Daoy (cell line): Measurements from ENCODE around the gene OPA3. TPM values are rescaled to one million over a fixed set of nuclear protein-coding genes. Genes with fewer than 3 reads are reported as not detected.
"Not testable (repeated sequence)": the region's sequence is repeated elsewhere in the genome, so short reads cannot be mapped to it uniquely, and the experiment has no call there.

Source experiments
- DNase-seq: peaks from one replicate; pipeline ENCODE4 v3.0.0-alpha.2; 2015; ENCODE audit warnings: low read depth
- total RNA-seq: library from RNA; depleted of rRNA; stranded (reverse); fragments of >200 nt; shearing (Covaris generic); gene quantifications from 2 replicates; pipeline ENCODE4 v1.2.3, GENCODE V29; 2014

Gene OPA3
- total RNA-seq, 1 experiment from 2014 or later: 7.4 TPM

- DNase-seq: no peak
These were observed 62.3 kb downstream of the OPA3 start for GRCh38 chr19:45522010-45522941.

DNA sequence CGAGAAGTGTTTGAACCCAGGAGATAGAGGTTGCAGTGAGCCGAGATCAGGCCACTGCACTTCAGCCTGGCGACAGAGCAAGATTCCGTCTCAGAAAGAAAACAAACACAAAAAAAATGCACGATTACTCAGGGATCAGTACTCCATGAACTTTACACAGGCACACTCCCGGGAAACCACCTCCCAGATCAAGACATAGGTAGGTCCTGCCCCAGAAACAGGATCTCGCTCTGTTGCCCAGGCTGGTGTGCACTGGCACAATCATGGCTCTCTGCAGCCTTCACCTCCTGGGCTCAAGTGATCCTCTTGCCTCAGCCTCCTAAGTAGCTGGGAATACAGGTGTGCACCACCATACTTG, 66.2 kb downstream of the OPA3 start:
- DNase-seq: no peak

GRCh38 chr19:45517641-45518468, 66.7 kb downstream of the OPA3 start:
- DNase-seq: no peak

GRCh38 chr19:45517238-45517637, 67.4 kb downstream of the OPA3 start:
- no peak for DNase-seq

GRCh38 chr19:45515807-45516401, 68.7 kb downstream of the OPA3 start:
- no peak for DNase-seq

- peak; percentile 41 for DNase-seq
These were observed 69.4 kb downstream of the OPA3 start for GRCh38 chr19:45515081-45515624.

DNA sequence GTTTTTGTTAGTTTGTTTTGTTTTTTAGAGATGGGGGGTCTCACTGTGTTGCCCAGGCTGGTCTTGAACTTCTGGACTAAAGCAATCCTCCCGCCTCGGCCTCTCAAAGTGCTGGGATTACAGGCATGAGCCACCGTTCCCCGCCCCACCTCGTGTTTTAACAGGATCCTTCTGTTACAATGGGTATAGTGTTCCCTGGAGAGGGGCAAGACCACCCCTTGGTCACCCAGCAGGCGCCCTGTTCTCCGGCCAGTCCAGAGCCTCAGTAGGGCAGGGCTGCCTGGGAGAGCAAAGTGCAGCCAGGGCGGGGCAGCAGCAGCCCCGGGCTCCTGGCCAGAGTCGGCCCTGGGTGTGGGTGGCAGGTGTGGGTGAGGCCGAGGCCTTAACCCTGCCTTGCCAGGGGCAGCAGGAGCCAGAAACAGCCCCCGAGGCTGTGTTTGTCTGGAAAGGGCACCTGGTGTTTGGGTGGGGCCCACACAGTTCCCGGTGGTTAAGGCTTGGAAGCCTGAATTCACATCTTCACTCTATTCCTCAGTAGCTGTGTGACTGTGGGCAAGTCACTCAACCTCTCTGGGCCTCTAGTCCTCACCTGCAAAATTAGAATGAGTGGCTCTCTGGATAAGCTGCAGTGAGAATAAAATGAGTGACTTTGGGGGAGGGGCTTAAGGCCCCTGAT, 70.1 kb downstream of the OPA3 start:
- DNase-seq: no peak

DNA sequence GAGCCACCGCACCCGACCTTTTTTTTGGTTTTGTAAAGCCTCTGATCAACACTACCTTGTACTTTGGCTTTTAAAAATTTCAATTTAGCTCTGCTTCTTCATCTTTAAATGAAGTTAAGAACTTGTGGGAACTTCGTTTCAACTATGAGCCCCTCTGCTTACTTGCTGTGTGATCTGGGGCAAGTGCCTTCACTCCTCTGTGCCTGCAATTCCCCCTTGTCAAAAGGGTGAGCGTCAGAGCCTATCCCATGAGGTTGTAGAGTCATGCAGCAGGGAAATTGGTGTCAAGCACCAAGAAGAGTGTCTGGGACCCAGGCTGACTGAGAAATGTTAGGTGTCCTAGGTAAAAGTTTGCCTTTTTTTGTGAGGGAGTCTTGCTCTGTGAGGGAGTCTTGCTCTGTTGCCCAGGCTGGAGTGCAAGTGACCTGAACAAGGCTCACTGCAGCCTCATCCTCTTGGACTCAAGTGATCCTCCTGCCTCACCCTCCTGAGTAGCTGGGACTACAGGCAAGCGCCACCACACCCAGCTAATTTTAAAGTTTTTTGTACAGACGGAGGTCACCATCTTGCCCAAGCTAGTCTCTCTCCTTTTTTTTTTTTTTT, 71.6 kb downstream of the OPA3 start:
- DNase-seq: no peak

DNA sequence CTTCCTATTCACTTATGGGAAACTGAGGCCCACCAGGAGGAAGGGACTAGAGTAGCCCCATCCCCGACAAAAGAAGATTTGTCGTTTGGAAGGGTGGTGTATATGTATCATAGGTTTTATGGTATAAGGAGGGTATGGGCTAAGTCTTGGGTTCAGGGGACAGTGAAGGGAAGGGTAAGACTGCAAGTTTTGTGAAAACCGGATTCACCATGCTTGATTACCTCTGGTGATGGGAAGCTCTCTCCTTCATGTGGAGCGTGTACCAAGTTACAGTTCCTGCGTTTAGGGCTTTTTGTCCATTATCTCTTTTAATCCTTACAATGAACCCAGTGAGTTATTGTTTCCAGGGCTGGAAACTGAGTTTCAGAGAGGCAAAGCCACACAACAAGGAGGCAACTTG, 73.5 kb downstream of the OPA3 start:
- no peak for DNase-seq

DNA sequence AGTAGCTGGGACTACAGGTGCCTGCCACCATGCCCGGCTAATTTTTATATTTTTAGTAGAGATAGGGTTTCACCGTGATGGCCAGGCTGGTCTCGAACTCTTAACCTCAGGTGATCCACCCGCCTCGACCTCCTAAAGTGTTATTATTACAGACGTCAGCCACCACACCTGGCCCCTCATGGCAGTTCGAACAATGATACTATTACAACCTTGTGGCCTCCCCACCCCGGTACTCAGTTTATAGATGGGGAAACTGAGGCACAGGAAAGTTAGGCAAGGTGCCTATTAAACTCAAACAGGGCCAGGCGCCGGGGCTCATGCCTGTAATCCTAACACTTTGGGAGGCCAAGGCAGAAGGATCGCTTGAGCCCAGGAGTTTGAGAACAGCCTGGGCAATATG, 74.2 kb downstream of the OPA3 start:
- not testable (repeated sequence) for DNase-seq

DNA sequence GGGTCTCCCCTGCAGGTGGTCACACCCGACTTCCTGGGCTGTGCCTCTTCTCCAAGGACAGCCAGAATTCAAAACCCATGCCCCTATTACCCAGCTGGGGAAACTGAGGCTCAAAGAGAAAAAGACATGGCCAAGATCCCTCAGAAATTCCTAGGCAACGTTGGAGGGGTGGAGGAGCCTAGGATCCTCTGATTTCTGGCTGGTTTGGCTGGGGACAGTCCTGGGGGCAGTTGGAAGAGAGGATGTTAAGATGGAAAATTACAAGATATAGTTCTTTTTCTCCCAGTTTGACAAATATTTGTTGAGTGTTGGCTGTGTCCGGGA, 74.9 kb downstream of the OPA3 start:
- no peak for DNase-seq

DNA sequence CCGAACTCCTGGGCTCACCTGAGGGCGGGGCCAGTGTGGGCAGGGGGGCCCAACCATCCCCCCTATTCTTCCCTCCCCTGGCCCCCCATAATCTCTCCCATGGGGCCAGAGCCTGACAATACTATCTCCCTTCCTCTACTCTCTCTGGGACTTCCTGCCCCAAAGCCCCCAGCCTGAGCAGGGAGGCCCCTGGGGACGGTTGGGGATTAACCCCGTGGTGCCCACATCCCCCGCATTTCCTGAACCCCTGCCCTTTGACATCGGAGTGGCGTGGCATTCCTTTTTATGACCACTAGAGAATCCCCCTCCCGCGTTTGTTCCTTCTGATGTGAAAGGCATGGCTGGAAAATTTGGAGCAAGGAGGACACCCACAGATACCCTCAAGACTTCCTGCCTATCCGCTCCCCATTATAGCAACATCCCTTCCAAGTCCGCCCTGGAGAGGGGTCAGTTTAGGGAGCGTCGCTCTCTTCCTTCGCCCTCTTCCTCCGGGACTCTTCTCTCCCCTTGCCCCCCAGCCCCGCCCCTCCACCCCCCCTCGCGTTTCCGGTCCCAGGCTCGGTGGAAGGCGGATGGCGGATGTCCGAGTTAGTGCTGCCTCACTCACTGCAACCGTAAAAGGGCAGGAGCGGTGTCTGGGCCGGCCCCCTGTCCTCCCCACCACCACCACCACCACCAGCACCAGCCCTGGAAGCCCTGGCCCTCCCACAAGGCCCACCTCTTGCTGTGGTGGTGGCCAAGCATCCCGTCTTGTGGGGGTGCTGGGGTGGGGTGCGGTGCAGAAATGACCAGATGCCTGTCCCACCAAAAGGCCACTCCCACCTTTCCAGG, 75.5 kb downstream of the OPA3 start:
- DNase-seq: peak; percentile 91

GRCh38 chr19:45508417-45508860, 76.2 kb downstream of the OPA3 start:
- peak; percentile 78 for DNase-seq

- peak; percentile 35 for DNase-seq
These were observed 76.7 kb downstream of the OPA3 start for GRCh38 chr19:45507872-45508416.

DNA sequence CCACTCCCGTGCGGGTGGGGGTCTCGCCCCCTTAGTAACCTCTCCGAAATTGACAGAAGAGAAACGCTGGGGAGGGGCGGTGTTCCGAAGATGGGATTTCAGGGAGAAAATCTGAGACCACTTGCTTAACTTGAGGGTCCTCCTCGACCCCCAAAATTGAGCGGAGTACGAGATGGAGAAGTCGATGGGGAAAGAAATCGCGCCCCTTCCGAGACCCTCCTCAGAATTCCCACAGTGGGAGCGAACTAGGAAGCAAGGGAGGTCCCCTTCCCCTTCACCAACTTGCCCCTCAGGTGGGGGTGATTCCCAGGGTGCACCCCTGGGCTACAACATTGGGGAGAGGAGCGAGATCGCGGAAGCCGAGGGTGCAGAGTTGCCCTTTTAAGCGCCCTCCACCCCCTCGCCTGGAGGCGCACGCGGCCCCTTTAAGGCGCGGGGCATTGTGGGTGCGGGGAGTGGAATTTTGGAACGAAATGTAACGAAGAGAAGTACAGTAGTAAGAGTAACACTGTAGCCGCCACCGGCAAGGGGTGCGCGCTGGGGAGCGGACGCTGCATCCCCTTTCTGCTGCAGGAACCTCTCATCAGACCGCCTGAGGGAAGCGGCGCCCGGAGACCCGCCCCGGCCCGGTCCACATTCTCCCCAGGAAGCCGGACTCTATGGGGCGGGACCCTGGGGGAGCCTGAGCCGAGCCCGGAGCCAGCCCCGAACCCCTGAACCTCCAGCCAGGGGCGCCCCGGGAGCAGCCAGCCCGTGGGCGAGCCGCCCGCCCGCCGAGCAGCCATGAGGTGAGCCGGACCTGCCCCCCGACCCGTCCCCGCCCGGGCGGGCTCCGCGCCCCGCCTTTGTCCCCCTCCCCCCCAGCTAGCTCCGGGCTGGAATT, 77.4 kb downstream of the OPA3 start, which contains the start of gene VASP:
VASP (plus strand) TSS at position 491 of the 883 bp plus-strand sequence; CDS start at position 784, 293 bp downstream.
- DNase-seq: peak; percentile 93

DNA sequence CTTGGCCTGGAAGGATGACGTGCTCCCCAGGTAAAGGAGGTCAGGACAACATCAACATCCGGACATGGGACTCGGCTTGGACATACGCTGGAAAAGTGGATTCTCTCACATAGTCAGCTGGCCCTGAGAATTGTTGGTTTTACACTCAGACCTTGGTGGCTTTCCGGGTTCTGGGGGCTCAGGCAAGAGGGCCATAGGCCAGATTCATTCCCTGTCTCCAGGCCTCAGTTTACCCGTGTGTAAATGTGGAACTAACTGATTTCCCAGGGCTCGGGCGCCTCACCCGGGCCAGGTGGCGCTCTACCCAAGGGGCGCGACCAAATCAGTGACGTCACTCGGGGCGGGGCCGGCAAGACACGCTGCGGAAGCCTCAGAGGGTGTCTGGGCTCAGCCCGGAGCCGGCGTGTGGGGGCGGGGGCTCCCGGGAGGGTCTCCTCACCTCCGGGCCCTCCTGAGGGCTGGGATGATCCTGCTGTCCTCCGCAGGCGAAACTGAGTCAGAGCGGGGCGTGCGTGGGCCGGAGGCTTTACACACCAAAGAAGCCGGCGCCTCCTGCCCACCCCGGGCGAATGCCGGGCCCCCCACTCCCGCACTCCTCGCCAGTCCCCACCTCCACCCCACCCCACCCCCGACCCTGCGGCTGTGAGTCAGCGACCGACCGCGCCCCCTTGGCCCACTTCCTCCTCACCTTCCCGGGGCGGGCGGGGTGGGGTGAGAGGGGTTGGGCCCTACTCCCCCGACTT, 78.2 kb downstream of the OPA3 start:
- peak; percentile 97 for DNase-seq

DNA sequence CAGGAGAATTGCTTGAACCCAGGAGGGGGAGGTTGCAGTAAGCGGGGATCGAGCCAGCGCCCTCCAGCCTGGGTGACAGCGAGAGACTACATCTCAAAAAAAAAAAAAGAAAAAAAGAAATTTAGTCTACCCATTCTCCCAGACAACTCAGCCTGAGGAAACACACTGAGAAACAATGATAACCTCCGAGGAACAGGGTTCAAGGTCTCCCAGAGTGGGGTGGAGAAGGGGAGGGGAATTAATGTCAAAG, 78.7 kb downstream of the OPA3 start:
- DNase-seq: no peak
